Mesendoderm (in vitro differentiated cells): ENCODE measurements around the gene COX19.

Source experiments
- DNase-seq: peaks from one replicate; pipeline ENCODE4 v3.0.0; 2013
- H2AK5ac ChIP-seq: 2 replicates; pipeline ENCODE4 v1.6.1; 2013; ENCODE audit warnings: low read length, inconsistent platforms
- H2BK120ac ChIP-seq: 2 replicates; pipeline ENCODE4 v1.6.1; 2013; ENCODE audit warnings: low read depth, mild to moderate bottlenecking, low read length, moderate library complexity, mixed read lengths
- H2BK15ac ChIP-seq: replicated peaks from 2 replicates; pipeline ENCODE4 v1.6.1; 2013; ENCODE audit warnings: low read depth, mild to moderate bottlenecking, moderate library complexity
- H2BK5ac ChIP-seq: 2 replicates; pipeline ENCODE4 v1.6.1; 2013; ENCODE audit warnings: low read length, inconsistent platforms
- H3K18ac ChIP-seq: 2 replicates; pipeline ENCODE4 v1.6.1; 2013; ENCODE audit warnings: mild to moderate bottlenecking, low read length, mixed read lengths
- H3K23ac ChIP-seq: one replicate; pipeline ENCODE4 v1.6.1; 2013; ENCODE audit warnings: low read length
- H3K27ac ChIP-seq: 2 replicates; pipeline ENCODE4 v1.5.1; 2013; ENCODE audit warnings: low read depth, mild to moderate bottlenecking, inconsistent platforms, low read length, moderate library complexity
- H3K27me3 ChIP-seq: 2 replicates; pipeline ENCODE4 v1.6.1; 2013; ENCODE audit warnings: low read length, control low read depth, mild to moderate bottlenecking, inconsistent platforms; ENCODE audit not compliant: insufficient read depth, poor library complexity
- H3K36me3 ChIP-seq: 2 replicates; pipeline ENCODE4 v1.6.1; 2013; ENCODE audit warnings: low read length, inconsistent platforms; ENCODE audit not compliant: control insufficient read depth, insufficient read depth
- H3K4ac ChIP-seq: one replicate; pipeline ENCODE4 v1.6.1; 2013; ENCODE audit warnings: low read depth, mild to moderate bottlenecking, low read length, moderate library complexity
- H3K4me1 ChIP-seq: 2 replicates; pipeline ENCODE4 v1.6.1; 2013; ENCODE audit warnings: low read depth, low read length, inconsistent platforms; ENCODE audit not compliant: control insufficient read depth
- H3K4me2 ChIP-seq: 2 replicates; pipeline ENCODE4 v1.6.1; 2013; ENCODE audit warnings: low read length
- H3K4me3 ChIP-seq: 2 replicates; pipeline ENCODE4 v1.5.1; 2013; ENCODE audit warnings: mild to moderate bottlenecking, low read length
- H3K56ac ChIP-seq: one replicate; pipeline ENCODE4 v1.6.1; 2013; ENCODE audit warnings: low read length
- H3K79me1 ChIP-seq: 2 replicates; pipeline ENCODE4 v1.6.1; 2013; ENCODE audit warnings: low read length, inconsistent platforms
- H3K79me2 ChIP-seq: 2 replicates; pipeline ENCODE4 v1.6.1; 2013; ENCODE audit warnings: mild to moderate bottlenecking, low read length; ENCODE audit not compliant: control insufficient read depth, insufficient read depth
- H3K9ac ChIP-seq: 2 replicates; pipeline ENCODE4 v1.6.1; 2013; ENCODE audit warnings: low read length, inconsistent platforms
- H4K5ac ChIP-seq: one replicate; pipeline ENCODE4 v1.6.1; 2013; ENCODE audit warnings: low read length
- H4K8ac ChIP-seq: one replicate; pipeline ENCODE4 v1.6.1; 2013; ENCODE audit warnings: low read depth, mild to moderate bottlenecking, control low read depth, low read length, moderate library complexity
- WGBS: extraction: QIAGEN DNeasy Blood & Tissue Kit; methylation state at CpG from one replicate; pipeline ENCODE4 v1.1.7; 2013; ENCODE audit warnings: low lambda C conversion rate, missing lambda C conversion rate; ENCODE audit not compliant: insufficient coverage; ENCODE audit errors: extremely low coverage; 5-methylcytosine and 5-hydroxymethylcytosine counted together

The COX19 gene

GRCh38 chr7:990933-991728 lies 15.8 kb upstream of the COX19 start:
- H3K56ac ChIP-seq = no peak overlapping the region

GRCh38 chr7:990352-990932 lies 15.1 kb upstream of the COX19 start:
- Histone ChIP-seq H3K4me1 (no peaks in the 10 kb centered on the region), H3K18ac (no peak overlapping the region), H4K8ac (no peak overlapping the region), H3K36me3 (no peaks in the 10 kb centered on the region), H3K27me3 (no peaks in the 10 kb centered on the region), H3K4ac (no peak overlapping the region), H2BK120ac (no peak overlapping the region), H3K23ac (no peak overlapping the region), H3K27ac (no peak overlapping the region), H2BK15ac (no peak overlapping the region), H2BK5ac (no peak overlapping the region), H3K56ac (no peak overlapping the region), H3K79me2 (no peaks in the 10 kb centered on the region), H2AK5ac (no peak overlapping the region), H3K9ac (no peak overlapping the region), H3K79me1 (no peaks in the 10 kb centered on the region), H4K5ac (no peak overlapping the region), H3K4me3 (no peak overlapping the region), H3K4me2 (no peak overlapping the region)
- WGBS = no CpG with 5 or more reads among the region's 36 CpGs
- no peak for DNase-seq

More at GRCh38 chr7:990933-991728, 15.8 kb upstream of the COX19 start:
- H2BK15ac ChIP-seq = no peak overlapping the region
- H3K27ac ChIP-seq = no peak overlapping the region
- H3K4me3 ChIP-seq = no peak overlapping the region
- H2BK120ac ChIP-seq = no peak overlapping the region
- no peak overlapping the region for H3K18ac ChIP-seq
- no peak overlapping the region for H3K4ac ChIP-seq
- H3K23ac ChIP-seq = no peak overlapping the region
- H2BK5ac ChIP-seq = no peak overlapping the region
- no peak overlapping the region for H3K9ac ChIP-seq
- no CpG with 5 or more reads among the region's 35 CpGs for WGBS
- H3K79me2 ChIP-seq = no peaks in the 10 kb centered on the region
- no peaks in the 10 kb centered on the region for H3K36me3 ChIP-seq
- DNase-seq = no peak
- H3K27me3 ChIP-seq = no peaks in the 10 kb centered on the region
- no peak overlapping the region for H4K5ac ChIP-seq
- H3K79me1 ChIP-seq = no peaks in the 10 kb centered on the region
- no peak overlapping the region for H2AK5ac ChIP-seq
- no peak overlapping the region for H4K8ac ChIP-seq
- no peak overlapping the region for H3K4me2 ChIP-seq
- H3K4me1 ChIP-seq = no peaks in the 10 kb centered on the region

GRCh38 chr7:988963-989529 lies 13.7 kb upstream of the COX19 start:
- Histone ChIP-seq H3K36me3 (no peaks in the 10 kb centered on the region), H3K9ac (no peak overlapping the region), H3K27me3 (no peaks in the 10 kb centered on the region), H3K4me1 (no peaks in the 10 kb centered on the region), H3K79me1 (no peaks in the 10 kb centered on the region), H3K56ac (peak overlapping the region; percentile 25), H2AK5ac (no peak overlapping the region), H3K79me2 (no peaks in the 10 kb centered on the region), H3K4me3 (no peak overlapping the region), H4K5ac (no peak overlapping the region), H3K4me2 (no peak overlapping the region), H4K8ac (no peak overlapping the region), H3K4ac (no peak overlapping the region), H2BK15ac (no peak overlapping the region), H3K23ac (no peak overlapping the region), H3K27ac (no peak overlapping the region), H2BK120ac (no peak overlapping the region), H3K18ac (no peak overlapping the region), H2BK5ac (no peak overlapping the region)
- no CpG with 5 or more reads among the region's 15 CpGs for WGBS
- DNase-seq = no peak

- no peak overlapping the region for H3K9ac ChIP-seq
- H3K36me3 ChIP-seq = no peaks in the 10 kb centered on the region
- no peak overlapping the region for H3K23ac ChIP-seq
- H2BK5ac ChIP-seq = no peak overlapping the region
- H4K5ac ChIP-seq = no peak overlapping the region
- no peaks in the 10 kb centered on the region for H3K79me2 ChIP-seq
- no peak overlapping the region for H2AK5ac ChIP-seq
- H3K4ac ChIP-seq = no peak overlapping the region
- no peak overlapping the region for H4K8ac ChIP-seq
- H3K4me1 ChIP-seq = no peaks in the 10 kb centered on the region
- H3K56ac ChIP-seq = peak overlapping the region; percentile 42
- no CpG with 5 or more reads among the region's 24 CpGs for WGBS
- DNase-seq = no peak
- H3K79me1 ChIP-seq = no peaks in the 10 kb centered on the region
- H3K27ac ChIP-seq = no peak overlapping the region
- H3K27me3 ChIP-seq = no peaks in the 10 kb centered on the region
- no peak overlapping the region for H2BK120ac ChIP-seq
- no peak overlapping the region for H3K4me3 ChIP-seq
- H3K18ac ChIP-seq = no peak overlapping the region
- no peak overlapping the region for H3K4me2 ChIP-seq
- H2BK15ac ChIP-seq = no peak overlapping the region
These were observed 13.1 kb upstream of the COX19 start for GRCh38 chr7:988426-988911.

- no peak overlapping the region for H3K4me3 ChIP-seq
- H3K4ac ChIP-seq = no peak overlapping the region
- H3K4me1 ChIP-seq = no peaks in the 10 kb centered on the region
- no peak overlapping the region for H3K4me2 ChIP-seq
- peak overlapping the region; percentile 42 for H3K56ac ChIP-seq
- H4K8ac ChIP-seq = no peak overlapping the region
- no peaks in the 10 kb centered on the region for H3K79me1 ChIP-seq
- no peaks in the 10 kb centered on the region for H3K27me3 ChIP-seq
- H3K18ac ChIP-seq = no peak overlapping the region
- WGBS = no CpG with 5 or more reads among the region's 6 CpGs
- no peak overlapping the region for H4K5ac ChIP-seq
- no peak overlapping the region for H2BK15ac ChIP-seq
- no peak overlapping the region for H3K23ac ChIP-seq
- no peak for DNase-seq
- no peak overlapping the region for H3K9ac ChIP-seq
- H3K79me2 ChIP-seq = no peaks in the 10 kb centered on the region
- H3K36me3 ChIP-seq = no peaks in the 10 kb centered on the region
- H3K27ac ChIP-seq = no peak overlapping the region
- no peak overlapping the region for H2BK5ac ChIP-seq
- no peak overlapping the region for H2AK5ac ChIP-seq
- H2BK120ac ChIP-seq = no peak overlapping the region
These were observed 12.6 kb upstream of the COX19 start for GRCh38 chr7:987909-988308.
